ENCODE results near the gene KLHL36.
A peak's percentile ranks its signal among the peaks of the same experiment; 100 is the strongest.

KLHL36 gene

DNA sequence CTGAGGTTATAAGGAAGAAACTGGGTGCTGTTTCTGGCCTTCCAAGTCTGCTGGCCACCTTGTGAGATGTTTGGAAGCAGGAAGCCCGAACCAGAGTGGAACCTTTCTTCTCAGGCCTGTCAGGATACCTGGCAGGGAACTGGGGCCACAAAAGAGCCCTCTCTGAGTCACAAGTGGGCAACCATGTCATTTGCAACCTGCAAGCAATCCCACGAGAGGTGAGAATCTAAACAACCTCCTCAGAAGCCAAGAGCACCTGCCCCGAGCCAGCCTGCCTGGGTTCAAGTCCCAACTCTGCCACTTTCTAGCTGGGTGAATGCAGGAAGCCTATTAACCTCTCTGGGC lies 33.7 kb upstream of the KLHL36 start:
- TF ChIP-seq, protein P1, sequence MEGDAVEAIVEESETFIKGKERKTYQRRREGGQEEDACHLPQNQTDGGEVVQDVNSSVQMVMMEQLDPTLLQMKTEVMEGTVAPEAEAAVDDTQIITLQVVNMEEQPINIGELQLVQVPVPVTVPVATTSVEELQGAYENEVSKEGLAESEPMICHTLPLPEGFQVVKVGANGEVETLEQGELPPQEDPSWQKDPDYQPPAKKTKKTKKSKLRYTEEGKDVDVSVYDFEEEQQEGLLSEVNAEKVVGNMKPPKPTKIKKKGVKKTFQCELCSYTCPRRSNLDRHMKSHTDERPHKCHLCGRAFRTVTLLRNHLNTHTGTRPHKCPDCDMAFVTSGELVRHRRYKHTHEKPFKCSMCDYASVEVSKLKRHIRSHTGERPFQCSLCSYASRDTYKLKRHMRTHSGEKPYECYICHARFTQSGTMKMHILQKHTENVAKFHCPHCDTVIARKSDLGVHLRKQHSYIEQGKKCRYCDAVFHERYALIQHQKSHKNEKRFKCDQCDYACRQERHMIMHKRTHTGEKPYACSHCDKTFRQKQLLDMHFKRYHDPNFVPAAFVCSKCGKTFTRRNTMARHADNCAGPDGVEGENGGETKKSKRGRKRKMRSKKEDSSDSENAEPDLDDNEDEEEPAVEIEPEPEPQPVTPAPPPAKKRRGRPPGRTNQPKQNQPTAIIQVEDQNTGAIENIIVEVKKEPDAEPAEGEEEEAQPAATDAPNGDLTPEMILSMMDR (IDR thresholded peaks at IDR 0.05; ENCODE audit: low read depth, low read length): no peak
- Histone ChIP-seq H3K4me1 (peaks cover 3% of the 10 kb centered on the region; the same call in 1 of the 2 replicates), H3K36me3 (no peaks in the 10 kb centered on the region), H3K9me3 (no peaks in the 10 kb centered on the region), H3K27me3 (peaks cover 14% of the 10 kb centered on the region), H3K4me3 (ENCODE audit: low read depth, low read length) (no peak overlapping the region)
- DNase-seq: no peak

DNA sequence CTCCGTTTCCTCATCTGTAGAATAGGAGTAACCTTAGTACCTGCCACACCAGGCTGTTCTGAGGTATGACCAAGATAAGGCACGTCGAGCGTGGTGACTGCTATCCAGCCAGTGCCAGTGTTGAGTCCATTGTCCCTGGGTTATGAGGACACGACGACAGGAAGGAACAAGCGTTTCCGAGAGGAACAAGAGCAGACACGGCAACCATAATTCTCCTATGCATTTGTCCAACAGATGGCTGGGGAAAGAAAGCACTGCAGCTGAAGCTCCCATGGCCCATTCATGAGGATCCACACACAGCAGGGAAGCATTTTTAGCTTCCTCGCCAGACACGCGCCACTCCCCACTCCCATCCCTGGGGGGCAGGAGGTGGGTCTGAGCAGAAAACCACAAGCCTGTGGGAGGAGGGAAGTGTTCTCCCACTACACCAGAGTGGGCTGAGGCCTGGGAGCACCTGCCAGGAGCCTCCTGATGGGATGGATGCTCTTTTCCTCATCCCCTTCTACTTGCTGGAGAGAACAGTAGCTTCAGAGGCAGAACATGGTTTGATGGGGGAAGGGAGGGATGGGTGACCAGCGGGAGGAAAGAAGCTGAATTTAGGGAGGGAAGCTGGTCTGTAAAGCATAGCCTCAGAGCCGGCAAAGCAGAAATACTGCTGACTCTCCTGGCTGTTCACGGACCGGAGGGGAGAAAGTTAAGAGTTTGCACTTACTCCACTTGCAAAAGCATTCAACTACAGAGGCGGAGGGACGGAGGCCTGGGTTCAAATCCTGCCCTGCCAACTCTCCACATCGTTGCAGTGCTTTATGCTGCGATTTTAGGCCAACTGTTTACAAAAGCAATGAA lies 33.1 kb upstream of the KLHL36 start:
- no peaks in the 10 kb centered on the region for H3K36me3 ChIP-seq
- peaks cover 14% of the 10 kb centered on the region for H3K27me3 ChIP-seq
- DNase-seq: no peak
- peaks cover 3% of the 10 kb centered on the region; the same call in 1 of the 2 replicates for H3K4me1 ChIP-seq
- H3K9me3 ChIP-seq: no peaks in the 10 kb centered on the region
- TF ChIP-seq, protein P1 (IDR thresholded peaks at IDR 0.05; ENCODE audit: low read depth, low read length): no peak
- H3K4me3 ChIP-seq (ENCODE audit: low read depth, low read length): no peak overlapping the region

DNA sequence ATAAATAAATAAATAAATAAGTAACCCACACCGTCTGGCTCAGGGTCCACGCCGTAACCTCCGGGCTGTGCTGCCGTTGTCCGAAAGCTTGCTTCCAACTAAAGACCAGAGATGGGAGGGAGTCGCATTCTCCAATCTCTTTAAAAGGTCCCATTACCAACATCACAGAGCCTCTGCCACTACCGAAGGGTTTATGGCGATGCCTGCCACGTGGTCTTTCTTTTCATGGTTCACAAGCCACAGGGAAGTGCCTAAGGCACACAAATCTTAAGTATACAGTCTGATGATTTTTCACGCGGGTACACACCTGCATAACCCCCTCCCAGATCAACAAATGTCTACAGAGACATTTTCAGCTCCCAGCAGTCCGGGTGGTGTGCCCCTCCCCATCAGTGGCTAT lies 31.8 kb upstream of the KLHL36 start:
- TF ChIP-seq, protein P1 (IDR thresholded peaks at IDR 0.05; ENCODE audit: low read depth, low read length): no peak
- peak overlapping the region; percentile 60 for H3K4me3 ChIP-seq (ENCODE audit: low read depth, low read length)
- H3K9me3 ChIP-seq: no peaks in the 10 kb centered on the region
- no peak for DNase-seq
- H3K4me1 ChIP-seq: peaks cover 3% of the 10 kb centered on the region; the same call in 1 of the 2 replicates
- no peaks in the 10 kb centered on the region for H3K36me3 ChIP-seq
- peaks cover 14% of the 10 kb centered on the region for H3K27me3 ChIP-seq

DNA sequence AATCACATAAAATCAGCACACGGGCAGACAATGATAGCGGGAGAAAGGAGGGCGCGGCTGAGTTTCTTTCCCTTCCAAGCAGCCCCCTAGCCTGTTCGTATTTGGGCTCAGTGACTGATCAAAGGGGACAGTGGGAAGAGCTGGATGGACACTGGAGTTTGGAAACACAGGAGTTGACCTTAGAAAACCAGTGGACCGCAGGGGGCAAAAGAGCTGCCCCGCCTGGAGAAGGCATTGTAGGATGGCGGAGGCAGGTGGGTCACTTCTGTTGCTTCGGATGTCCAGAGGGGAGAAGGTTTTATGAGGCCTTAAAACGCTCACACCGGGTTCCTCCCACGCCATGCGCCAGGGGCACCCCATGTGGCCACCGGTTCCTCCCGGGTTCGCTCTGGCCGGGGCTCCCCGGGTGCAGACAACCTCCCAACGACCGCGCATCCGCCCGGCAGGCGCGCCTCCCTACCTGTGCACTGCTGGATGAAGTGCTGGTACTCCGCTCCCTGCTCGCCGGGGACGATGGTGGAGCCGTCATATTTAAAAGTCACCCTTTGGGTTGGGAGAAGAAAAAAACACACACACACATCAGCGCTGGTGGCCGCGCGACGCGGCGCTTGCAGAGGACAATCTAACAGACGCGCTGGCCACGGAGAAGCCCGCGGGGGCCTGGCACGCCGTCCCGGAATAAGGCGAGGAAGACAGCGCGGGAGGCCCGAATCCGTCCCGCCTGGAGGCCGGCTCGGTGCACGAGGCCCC lies 31.1 kb upstream of the KLHL36 start:
- Histone ChIP-seq H3K4me3 (ENCODE audit: low read depth, low read length) (peak overlapping the region; percentile 60), H3K9me3 (no peaks in the 10 kb centered on the region), H3K36me3 (no peaks in the 10 kb centered on the region), H3K4me1 (peaks cover 3% of the 10 kb centered on the region; the same call in 1 of the 2 replicates), H3K27me3 (peaks cover 14% of the 10 kb centered on the region)
- no peak for DNase-seq
- TF ChIP-seq, protein P1 (IDR thresholded peaks at IDR 0.05; ENCODE audit: low read depth, low read length): no peak

DNA sequence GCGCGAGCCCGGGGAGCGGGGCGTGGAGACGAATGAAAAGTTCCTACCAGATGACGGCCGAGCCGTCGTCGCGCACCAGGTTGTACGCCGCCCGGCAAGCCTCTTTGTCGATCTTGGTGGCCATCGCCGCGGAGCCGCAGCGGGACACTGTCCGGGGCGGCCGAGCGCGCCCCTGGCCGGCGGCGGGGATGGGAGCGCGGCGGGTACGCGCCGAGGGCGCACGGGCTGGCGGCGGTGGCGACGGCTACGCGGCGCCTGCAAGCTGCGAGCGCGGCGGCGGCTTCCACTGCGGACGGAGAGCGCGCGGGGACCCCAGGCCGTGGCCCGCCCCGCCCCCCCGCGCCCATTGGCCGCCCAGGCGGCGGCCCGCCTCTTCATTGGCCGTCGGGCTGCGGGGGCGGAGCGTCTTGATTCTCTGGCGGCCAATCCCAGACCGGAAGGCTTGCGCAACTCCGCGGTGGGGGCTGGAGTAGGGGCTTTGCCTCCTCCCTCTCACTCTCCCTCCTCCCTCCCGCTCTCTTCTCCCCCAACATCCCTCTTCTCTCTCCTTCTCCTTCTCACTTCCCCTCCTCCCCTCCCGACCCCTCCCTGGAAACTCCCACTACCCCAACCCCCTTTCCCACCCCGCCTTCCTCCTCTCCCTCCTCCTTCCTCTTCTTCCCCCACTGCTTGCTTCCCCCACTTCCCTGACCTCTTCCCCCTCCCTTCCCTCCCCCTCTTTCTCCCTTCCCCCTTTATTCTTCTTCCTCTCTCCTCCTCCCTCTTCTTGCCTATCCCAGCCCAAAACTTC lies 30.3 kb upstream of the KLHL36 start, which contains the start of gene COTL1:
Gene COTL1, minus strand, starts transcription at position 288 of the 790 bp plus-strand sequence. Its CDS starts 164 bp downstream, at position 124.
- Histone ChIP-seq H3K27me3 (peaks cover 14% of the 10 kb centered on the region), H3K4me1 (peaks cover 3% of the 10 kb centered on the region; the same call in 1 of the 2 replicates)

More for the DNA sequence above, 30.3 kb upstream of the KLHL36 start, which contains the start of gene COTL1:
- H3K9me3 ChIP-seq: no peaks in the 10 kb centered on the region
- DNase-seq: peak; percentile 97
- TF ChIP-seq, protein P1 (IDR thresholded peaks at IDR 0.05; ENCODE audit: low read depth, low read length): no peak
- no peaks in the 10 kb centered on the region for H3K36me3 ChIP-seq
- H3K4me3 ChIP-seq (ENCODE audit: low read depth, low read length): peak within 1 kb of the TSS; percentile 60
